HG03159 (cell line): Measurements from ENCODE around the gene IGSF22.

ENCODE experiments used
- ATAC-seq: cut with Tn5 transposase; IDR thresholded peaks from one replicate; pipeline ENCODE4 v1.9.1; 2021; ENCODE audit warnings: mild to moderate bottlenecking, moderate library complexity; ENCODE audit not compliant: unreplicated experiment

Gene IGSF22

GRCh38 chr11:18745251-18745650, 19.3 kb upstream of the IGSF22 start:
- no peak for ATAC-seq

- ATAC-seq: no peak
Measured at GRCh38 chr11:18743900-18744514, 18.0 kb upstream of the IGSF22 start.

GRCh38 chr11:18743365-18743764, 17.4 kb upstream of the IGSF22 start:
- no peak for ATAC-seq

- ATAC-seq: no peak
Measured at GRCh38 chr11:18741783-18742182, 15.8 kb upstream of the IGSF22 start.

GRCh38 chr11:18739685-18740084, 13.7 kb upstream of the IGSF22 start:
- no peak for ATAC-seq

- no peak for ATAC-seq
Measured at GRCh38 chr11:18737642-18738041, 11.7 kb upstream of the IGSF22 start.

GRCh38 chr11:18736590-18737148, 10.7 kb upstream of the IGSF22 start:
- ATAC-seq: no peak

GRCh38 chr11:18733202-18733601, 7.2 kb upstream of the IGSF22 start:
- ATAC-seq: no peak

GRCh38 chr11:18731949-18732821, 6.2 kb upstream of the IGSF22 start:
- peak; percentile 54 for ATAC-seq

- ATAC-seq: no peak
Measured at GRCh38 chr11:18731441-18731840, 5.5 kb upstream of the IGSF22 start.

- ATAC-seq: no peak
Measured at GRCh38 chr11:18730020-18730419, 4.0 kb upstream of the IGSF22 start.

- ATAC-seq: no peak
Measured at GRCh38 chr11:18729426-18729825, 3.4 kb upstream of the IGSF22 start.

GRCh38 chr11:18728658-18729057, 2.7 kb upstream of the IGSF22 start:
- no peak for ATAC-seq

GRCh38 chr11:18727479-18728236, 1.7 kb upstream of the IGSF22 start:
- peak; percentile 48 for ATAC-seq

- no peak for ATAC-seq
Measured at GRCh38 chr11:18723991-18724390, 2.0 kb downstream of the IGSF22 start.

- ATAC-seq: no peak
Measured at GRCh38 chr11:18722293-18722637, 3.7 kb downstream of the IGSF22 start.

GRCh38 chr11:18721561-18722292, 4.3 kb downstream of the IGSF22 start:
- ATAC-seq: peak; percentile 78

- ATAC-seq: peak; percentile 53
Measured at GRCh38 chr11:18720808-18721560, 5.0 kb downstream of the IGSF22 start.

- ATAC-seq: no peak
Measured at GRCh38 chr11:18720091-18720807, 5.7 kb downstream of the IGSF22 start.
